HG03095 (cell line): ENCODE measurements around the gene CHST12.

ENCODE experiments used
- ATAC-seq: cut with Tn5 transposase; IDR thresholded peaks from one replicate; pipeline ENCODE4 v1.9.1; 2021; ENCODE audit warnings: moderate library complexity; ENCODE audit not compliant: unreplicated experiment

Gene CHST12

DNA sequence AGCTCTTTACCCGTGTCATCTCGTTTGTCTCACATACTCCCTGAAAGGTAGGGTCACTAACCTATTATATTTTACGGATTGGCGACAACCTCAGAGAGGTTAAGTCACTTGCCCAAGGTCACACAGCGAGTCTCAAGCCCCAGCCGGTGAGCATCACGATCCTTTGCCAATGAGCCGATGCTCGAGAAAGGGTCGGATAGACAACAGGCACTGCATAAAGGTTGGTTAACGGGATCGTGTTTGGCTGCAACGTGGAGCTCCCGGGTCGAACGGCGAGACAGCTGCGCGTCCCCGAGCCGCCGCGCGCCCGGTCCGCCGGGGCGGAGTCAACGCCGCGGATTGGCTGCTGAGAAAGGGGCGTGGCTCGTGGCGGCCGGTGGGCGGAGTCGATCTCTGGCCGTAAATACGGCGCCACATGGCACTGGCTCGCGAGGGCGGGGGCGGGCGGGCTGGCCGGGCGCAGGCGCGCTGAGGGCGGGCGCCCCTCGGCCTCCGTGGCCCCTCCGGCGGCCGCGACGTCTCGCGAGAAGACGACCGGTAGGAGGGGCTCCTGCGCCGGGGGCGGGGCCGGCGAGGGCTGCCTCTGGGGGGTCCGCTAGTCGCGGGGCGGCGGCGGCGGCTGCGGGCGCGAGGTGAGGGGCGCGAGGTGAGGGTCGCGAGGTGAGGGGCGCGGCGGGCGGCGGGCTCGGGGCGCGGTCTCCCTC lies at the start of gene CHST12:
Gene CHST12 (plus strand): TSS at position 598 of the 704 bp plus-strand sequence. CDS start 29,029 bp downstream, outside the sequence.
- ATAC-seq: no peak

DNA sequence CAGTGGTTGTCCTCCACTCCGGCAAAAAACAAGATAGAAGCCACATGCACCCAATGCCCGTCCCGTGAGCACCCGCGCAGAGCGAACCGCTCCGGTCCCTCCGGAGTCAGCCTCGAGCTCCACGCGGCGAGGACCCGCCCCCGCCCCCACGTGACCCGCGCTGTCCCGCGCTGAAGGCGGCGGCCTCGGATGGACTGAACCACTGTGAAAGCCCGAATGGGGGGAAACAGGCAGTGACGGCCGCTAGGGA lies 49.5 kb upstream of the CHST12 start:
- peak; percentile 35 for ATAC-seq

DNA sequence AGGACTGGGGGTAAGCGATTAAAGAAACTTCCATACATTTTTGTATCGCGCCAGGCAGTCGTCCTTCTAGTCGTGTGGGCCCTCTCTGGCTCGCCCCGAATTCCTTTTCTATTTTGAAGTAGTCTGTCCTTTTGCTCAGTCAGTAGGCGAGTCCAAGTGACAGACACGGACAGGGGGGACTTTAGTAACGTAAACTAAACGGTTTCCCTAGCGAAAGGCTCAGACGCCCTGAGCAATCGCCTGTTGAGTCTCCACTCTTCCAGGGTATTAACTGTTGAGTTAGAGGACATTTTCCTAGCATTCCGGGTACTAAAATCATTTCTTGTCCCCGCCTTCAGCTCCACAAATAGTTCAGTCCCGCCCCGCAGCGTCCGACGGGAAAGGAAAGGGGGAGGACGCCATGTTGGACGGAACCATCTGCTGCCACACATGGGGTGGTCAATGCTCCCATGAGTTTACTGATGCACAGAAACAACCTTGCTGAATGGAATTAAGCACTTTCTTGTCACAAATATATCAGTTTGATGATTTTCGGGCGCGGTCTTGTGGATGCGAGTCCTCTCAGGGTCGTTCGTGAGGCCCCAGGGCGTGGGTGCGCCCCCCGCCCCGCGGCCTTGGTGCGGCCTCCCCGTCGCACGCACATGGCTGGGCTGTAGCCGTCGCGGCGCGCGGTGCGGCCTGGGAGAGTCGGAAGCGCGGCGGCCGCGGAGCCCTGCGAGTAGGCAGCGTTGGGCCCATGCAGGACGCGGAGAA lies 49.0 kb upstream of the CHST12 start, which contains the start of gene EIF3B:
Gene EIF3B (plus strand): TSS at position 642 of the 753 bp plus-strand sequence. CDS start 95 bp downstream, at position 737.
- peak; percentile 76 for ATAC-seq

- ATAC-seq: peak; percentile 18
Measured at GRCh38 chr7:2354939-2355704, 48.3 kb upstream of the CHST12 start.

- no peak for ATAC-seq
Measured at GRCh38 chr7:2355705-2356008, 47.8 kb upstream of the CHST12 start.

DNA sequence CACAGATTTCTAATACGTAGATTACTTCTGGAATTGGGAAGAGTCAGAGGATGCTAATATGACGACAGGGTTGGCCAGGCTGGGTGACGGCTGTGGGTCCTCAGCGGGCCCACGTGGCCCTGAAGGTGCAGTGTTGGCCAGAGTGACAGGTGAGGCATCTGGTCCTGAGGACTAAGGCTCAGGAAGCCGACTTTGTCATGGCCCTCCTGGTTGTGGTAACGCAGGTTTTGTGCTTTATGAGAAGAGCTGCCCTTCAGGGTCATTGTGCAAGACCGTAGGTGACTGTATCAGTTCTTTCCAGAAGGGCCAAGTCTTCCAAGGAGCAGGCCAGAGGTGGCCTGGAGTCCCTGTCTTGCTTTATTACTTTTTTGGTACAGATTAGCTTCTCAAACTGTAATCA lies 46.2 kb upstream of the CHST12 start:
- no peak for ATAC-seq

- ATAC-seq: no peak
Measured at GRCh38 chr7:2357571-2357970, 45.8 kb upstream of the CHST12 start.

DNA sequence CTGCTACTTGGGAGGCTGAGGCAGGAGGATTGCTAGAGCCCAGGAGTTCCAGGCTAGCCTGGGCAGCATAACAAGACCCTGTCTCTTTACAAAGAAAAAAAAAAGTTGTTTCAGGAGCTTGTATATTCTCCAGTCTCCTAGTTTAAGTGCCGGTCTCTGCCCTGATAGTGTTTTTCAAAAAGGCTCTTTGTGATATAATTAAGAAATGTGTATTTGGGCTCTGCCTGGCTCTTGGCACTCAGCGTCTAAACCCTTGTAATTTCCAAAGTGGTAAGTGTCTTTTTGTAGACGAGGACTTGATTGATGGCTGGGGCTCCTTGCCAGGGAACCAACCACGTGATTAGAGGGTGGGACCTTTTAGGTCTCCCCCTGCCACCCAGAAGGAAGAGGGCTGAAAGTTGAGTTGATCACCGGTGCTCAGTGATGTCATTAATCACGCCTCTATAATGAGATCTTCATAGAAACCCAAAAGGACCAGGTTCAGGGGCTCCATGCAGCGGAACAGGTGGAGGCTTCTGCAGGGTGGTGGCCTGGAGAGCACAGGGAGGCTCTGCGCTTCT lies 44.4 kb upstream of the CHST12 start:
- ATAC-seq: no peak

- no peak for ATAC-seq
Measured at GRCh38 chr7:2359610-2360009, 43.8 kb upstream of the CHST12 start.

- no peak for ATAC-seq
Measured at GRCh38 chr7:2360796-2361195, 42.6 kb upstream of the CHST12 start.

DNA sequence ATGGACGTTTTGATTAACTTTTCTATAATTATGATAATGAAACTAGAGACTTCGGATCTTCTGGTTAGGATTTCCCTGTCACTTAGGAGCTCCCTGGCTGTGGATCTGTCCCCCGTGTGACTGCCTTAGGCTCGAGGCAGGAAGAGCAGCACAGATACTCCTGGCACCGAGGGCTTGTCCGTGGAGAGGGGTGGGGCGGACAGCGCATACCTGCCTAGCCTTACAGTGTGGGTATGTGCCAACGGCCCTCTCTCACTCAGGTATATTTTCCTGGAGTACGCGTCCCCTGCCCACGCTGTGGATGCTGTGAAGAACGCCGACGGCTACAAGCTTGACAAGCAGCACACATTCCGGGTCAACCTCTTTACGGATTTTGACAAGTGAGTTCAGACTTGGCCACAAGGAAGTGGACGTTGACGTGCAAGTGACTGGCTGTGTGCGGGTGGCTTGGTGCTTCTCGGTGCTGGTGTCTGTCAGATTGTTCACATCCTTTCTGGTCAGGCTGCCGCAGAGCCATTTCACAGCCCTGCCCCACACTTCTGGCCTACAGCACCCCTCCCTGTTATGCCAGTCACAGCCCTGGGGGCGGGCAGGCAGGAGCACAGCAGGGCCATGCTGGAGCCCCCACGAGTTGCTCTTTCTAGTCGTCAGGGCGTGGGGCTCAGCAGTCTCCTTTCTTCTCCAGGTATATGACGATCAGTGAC lies 40.9 kb upstream of the CHST12 start:
- ATAC-seq: no peak

GRCh38 chr7:2369139-2369538 lies 34.3 kb upstream of the CHST12 start:
- ATAC-seq: no peak

DNA sequence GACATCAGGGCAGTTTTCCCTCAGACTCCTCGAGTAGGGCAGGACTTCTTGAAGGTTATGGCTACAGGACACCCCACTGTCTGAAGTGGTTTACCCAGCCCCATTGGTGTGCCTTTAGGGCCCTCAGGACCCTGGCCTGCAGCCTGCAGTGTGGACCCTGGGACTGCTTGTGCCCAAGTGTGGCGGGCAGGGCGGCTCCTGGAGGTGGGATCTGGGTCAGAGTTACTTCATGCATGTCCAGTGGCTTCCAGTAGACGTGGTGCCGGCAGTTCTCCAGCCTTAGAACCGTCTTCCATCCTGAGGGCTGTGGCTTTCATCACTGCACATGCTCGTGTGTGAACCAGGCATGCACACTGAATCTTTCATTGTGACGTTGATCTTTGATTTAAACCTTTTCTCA lies 32.1 kb upstream of the CHST12 start:
- no peak for ATAC-seq

DNA sequence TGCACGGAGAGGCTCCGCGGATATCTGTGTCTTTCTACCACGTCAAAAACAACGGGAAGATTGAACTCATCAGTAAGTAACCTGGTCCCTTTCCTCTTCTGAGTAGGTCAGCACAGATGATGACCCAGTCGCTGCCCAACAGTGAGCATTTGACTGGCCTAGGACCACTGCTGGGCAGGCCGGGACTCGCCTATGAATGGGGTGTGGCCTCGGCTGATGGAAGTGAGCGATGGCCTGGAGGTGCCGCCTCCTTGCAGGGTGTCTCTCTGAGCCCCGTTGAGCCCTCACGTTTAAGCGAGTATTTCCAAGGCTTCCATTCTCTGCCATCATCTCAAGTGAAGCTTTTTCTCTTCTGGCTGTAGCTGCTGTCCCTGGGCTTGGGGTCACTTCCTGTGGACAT lies 30.7 kb upstream of the CHST12 start:
- ATAC-seq: no peak

DNA sequence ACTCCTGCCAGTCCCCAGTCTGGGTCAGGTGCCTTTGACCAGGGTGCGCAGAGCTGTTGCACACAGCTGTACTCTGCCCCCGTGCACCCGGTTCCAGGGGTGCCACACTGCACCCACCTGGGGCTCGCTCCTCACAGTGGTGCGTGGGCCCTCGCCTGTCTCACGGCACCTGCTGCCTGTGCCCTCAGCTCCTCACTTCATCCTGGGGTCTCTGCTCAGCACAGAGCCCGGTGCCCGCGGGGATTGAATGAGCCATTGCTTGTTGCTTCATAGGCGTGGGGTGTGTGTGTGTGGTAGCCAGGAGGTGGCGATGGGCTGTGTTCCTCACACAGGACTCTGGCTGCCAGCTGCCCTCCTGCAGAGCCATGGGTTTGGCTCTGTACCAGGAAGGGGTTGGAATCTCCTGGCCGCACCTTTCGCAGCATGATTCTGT lies 30.3 kb upstream of the CHST12 start:
- ATAC-seq: no peak

- ATAC-seq: no peak
Measured at GRCh38 chr7:2373646-2374045, 29.8 kb upstream of the CHST12 start.

DNA sequence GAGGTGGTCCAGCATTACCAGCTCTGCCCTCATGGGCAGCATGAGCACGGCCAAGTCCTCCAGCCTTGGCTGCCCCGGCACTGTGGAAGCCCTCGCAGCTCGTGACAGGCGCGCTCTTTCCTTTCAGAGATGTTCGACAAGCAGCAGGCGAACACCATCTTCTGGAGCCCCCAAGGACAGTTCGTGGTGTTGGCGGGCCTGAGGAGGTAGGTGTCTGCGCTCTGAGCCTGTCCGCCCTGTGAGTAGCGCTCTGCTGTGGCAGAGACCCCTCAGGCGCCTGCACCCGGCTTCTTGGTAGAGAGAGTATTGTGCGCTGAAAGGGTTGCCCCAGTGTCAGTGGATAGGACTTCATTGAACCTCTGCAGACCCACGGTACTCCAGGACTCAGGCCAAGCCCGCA lies 29.0 kb upstream of the CHST12 start:
- ATAC-seq: no peak

- no peak for ATAC-seq
Measured at GRCh38 chr7:2374830-2375728, 28.3 kb upstream of the CHST12 start.

DNA sequence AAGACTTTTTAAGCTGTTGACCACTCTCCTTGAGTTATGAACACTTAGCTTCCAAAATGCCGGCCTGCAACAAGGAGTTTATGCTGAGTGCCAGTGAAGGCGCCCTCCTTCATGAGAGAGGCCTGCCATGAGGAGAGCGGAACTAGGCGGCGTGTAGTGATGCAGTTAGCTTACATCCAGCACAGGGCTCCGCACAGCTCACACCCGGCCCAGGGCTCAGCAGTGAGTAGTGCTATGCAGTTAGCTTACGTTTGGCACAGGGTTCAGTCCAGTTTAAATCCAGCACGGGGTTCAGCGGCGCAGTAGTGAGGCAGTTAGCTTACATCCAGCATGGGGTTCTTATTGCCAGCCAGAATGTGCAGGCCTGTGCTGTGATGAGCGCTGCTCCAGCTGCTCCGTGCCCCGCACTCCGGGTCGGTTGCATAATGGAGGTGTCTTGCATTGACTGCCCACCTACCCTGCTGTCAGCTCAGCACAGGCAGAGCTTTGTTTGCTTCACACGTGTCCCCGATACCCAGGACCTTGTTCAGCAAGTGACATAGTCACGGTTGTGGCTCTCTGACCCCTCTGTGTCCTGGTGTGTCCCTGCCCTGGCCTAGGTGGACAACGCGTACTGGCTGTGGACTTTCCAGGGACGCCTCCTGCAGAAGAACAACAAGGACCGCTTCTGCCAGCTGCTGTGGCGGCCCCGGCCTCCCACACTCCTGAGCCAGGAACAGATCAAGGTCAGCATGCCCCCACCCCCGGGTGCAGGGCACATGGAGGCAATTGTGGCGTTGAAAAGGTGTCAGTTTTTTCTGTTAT lies 26.9 kb upstream of the CHST12 start:
- ATAC-seq: no peak
